ENCODE measurements around the gene EWSR1.
A peak's percentile ranks its signal among the peaks of the same experiment; 100 is the strongest.
"Not testable (repeated sequence)": the region's sequence is repeated elsewhere in the genome, so short reads cannot be mapped to it uniquely, and the experiment has no call there.

Gene EWSR1, protein sequence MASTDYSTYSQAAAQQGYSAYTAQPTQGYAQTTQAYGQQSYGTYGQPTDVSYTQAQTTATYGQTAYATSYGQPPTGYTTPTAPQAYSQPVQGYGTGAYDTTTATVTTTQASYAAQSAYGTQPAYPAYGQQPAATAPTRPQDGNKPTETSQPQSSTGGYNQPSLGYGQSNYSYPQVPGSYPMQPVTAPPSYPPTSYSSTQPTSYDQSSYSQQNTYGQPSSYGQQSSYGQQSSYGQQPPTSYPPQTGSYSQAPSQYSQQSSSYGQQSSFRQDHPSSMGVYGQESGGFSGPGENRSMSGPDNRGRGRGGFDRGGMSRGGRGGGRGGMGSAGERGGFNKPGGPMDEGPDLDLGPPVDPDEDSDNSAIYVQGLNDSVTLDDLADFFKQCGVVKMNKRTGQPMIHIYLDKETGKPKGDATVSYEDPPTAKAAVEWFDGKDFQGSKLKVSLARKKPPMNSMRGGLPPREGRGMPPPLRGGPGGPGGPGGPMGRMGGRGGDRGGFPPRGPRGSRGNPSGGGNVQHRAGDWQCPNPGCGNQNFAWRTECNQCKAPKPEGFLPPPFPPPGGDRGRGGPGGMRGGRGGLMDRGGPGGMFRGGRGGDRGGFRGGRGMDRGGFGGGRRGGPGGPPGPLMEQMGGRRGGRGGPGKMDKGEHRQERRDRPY

DNA sequence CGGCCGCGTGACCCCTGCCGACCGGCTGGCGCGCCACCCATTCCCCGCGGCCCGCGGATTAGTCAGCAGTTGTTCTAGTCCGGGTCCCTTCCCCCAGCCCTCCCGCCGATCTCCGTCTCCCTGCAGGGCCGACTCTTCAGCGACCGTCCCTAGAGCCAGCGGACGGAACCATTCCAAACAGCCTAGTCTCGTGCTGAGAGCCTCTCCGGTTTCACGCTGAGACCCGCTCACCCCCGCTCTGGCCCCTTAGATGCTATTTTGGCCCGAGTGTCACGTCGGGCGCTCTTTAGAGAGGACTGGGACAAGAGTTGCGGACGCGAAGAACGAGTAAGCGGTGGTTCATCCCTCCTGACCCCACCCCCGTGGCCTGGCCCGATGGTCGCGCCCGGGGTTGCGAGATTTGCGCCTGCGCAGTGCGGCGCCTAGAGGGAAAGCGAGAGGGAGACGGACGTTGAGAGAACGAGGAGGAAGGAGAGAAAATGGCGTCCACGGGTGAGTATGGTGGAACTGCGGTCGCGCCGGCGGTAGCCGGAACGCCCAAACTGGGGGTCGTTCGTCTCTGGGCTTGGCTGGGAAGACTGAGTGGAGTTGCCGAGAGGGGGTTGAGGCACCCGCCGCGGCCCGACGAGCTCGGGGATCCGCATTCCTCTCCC is at the start of gene EWSR1, which contains the start of gene RHBDD3:
Gene EWSR1 (plus strand): TSS at position 411 of the 653 bp plus-strand sequence. CDS start 69 bp downstream, at position 480.
Gene RHBDD3 (minus strand): TSS at position 124 of the 653 bp plus-strand sequence. CDS start 2,355 bp downstream, outside the sequence.
- H3K27me3 Mint-ChIP-seq, result peaks cover 3% of the 10 kb centered on the region
- H3K4me3 Mint-ChIP-seq, result peak within 1 kb of the TSS; percentile 100
- ATAC-seq (peak; percentile 86), DNase-seq (peak; percentile 98)
- H3K36me3 Mint-ChIP-seq (ENCODE audit: low read depth), result peaks cover 57% of the 10 kb centered on the region
- no peaks in the 10 kb centered on the region for H3K9me3 Mint-ChIP-seq
- peak within 1 kb of the TSS; percentile 100 for H3K27ac Mint-ChIP-seq
- H3K4me1 Mint-ChIP-seq, result peaks cover 49% of the 10 kb centered on the region

DNA sequence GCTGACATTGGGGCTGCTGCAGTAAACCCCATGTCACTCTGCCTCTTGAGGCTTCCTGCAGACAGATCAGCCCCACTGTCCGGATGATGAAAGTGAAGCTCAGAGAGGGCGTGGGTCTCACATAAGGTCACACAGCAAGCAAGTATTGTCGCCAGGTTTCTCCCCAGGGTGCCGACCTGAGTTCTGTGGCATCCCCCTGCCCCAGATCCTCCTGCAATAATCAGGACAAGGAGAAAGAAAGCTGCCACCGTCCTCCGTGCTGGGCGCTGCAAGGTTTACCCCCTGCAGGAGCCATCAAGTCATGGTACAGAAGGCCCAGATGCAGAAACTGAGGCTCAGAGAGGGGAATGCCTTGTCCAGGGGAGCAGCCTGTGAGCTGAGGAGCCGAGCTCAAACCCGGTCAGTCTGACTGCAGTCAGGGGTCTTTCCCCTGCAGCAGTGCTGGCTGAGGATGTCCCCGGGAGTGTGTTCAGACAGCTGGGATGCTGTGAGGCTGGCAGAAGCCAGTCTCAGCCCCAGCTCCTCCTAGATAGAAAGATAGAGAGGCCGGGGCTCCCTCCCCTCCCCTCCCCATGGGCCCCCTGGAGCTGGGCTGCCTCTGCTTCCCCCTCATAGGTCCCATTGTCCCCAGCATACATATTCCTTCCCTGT is 49.2 kb upstream of the EWSR1 start:
- H3K9me3 Mint-ChIP-seq, result no peaks in the 10 kb centered on the region
- DNase-seq (no peak), ATAC-seq (no peak)
- peaks cover 4% of the 10 kb centered on the region for H3K27me3 Mint-ChIP-seq
- no peak overlapping the region for H3K4me3 Mint-ChIP-seq
- no peak overlapping the region for H3K27ac Mint-ChIP-seq
- H3K4me1 Mint-ChIP-seq, result no peaks in the 10 kb centered on the region
- H3K36me3 Mint-ChIP-seq (ENCODE audit: low read depth), result no peaks in the 10 kb centered on the region

DNA sequence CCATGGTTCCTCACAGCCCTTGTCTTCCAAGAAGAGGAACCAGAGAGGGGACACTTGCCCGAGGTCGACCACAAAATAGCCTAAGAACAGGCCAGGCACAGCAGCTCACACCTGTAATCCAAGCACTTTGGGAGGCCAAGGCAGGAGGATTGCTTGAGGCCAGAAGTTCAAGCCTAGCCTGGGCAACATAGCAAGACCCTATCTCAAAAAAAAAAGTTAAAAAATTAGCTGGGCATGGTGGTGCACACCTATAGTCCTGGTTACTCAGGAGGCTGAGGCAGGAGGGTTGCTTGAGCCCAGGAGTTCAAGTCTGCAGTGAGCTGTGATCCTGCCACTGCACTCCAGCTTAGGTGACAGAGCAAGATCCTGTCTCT is 48.7 kb upstream of the EWSR1 start:
- not testable (repeated sequence) for H3K27ac Mint-ChIP-seq; H3K4me1 Mint-ChIP-seq; ATAC-seq; H3K4me3 Mint-ChIP-seq; DNase-seq; H3K27me3 Mint-ChIP-seq; H3K9me3 Mint-ChIP-seq; H3K36me3 Mint-ChIP-seq (ENCODE audit: low read depth)

DNA sequence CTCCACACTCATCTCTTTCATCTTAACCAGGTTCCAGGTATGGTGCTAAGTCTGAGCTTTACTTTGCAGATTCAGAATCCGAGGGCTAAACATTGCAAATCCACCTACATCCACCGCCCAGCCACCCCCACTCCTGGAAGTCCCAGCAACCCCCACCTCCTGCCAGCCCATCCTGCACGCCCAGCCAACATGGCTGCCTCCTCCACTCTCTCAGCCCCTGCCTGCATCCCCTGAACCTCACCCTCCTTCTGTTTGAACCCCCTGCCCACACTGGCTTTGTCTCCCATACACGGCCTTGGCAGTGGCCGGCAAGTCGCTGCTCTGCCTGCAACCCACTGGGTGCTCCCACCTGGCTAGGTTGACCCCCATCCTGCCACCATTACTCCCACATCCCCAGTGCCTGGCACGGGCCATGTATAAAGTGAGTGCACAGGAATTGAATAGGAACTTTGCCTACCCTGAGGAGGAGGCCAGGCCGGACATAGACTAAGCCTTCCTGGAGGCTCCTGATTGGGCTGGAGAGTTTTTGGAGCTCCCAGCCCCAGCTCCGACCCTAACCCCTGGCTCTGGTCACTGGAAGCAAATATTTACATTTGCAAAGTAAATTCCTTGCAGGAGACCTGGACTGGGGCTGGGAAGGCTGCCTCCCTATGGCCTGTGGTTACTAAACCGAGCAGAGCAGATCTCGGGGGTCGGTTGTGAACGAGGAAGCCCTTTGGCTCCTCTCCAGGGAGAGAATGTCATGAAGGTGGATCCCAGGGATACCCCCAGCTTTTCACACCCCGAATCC is 48.0 kb upstream of the EWSR1 start:
- Mint-ChIP-seq H3K4me3 (no peak overlapping the region), H3K27me3 (peaks cover 2% of the 10 kb centered on the region), H3K27ac (no peak overlapping the region), H3K9me3 (no peaks in the 10 kb centered on the region), H3K36me3 (ENCODE audit: low read depth) (no peaks in the 10 kb centered on the region), H3K4me1 (no peaks in the 10 kb centered on the region)
- DNase-seq (no peak), ATAC-seq (no peak)

DNA sequence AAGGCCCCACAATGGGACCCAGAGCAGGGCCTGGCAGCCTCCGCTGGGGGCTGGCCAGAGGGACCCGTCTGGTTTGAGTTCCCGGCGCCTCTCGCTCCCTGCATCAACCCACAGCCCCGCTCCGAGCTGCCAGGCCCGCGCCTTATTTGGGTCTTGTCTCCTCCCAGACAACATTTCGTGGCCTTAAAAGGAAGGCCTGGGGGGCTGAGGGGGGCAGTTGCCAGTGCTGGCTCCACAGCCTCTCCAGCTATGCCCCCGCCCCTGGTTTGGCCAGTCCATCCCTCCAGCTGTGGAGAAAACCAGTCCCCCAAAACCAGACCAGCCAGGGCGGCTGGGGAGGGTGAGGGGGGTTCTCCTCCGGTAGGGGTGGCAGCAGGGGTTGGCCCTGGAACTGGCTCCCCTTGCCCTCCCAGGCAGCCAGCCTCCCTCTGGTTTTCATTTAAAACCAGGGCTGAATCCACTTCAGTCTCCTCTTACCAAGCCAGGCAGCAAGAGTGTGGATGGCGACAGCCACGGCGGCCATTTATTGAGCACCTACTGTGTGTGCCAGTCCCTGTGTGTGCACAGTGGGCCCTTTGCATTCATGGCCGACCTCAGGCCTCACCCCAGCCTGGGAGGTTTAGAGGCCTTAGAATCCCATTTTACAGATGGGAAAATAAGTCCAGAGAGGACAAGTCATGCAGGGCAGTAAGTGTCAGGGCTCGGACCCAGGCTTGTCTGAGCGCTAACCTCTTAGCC is 43.8 kb upstream of the EWSR1 start:
- peaks cover 4% of the 10 kb centered on the region for H3K27me3 Mint-ChIP-seq
- DNase-seq, result no peak
- no peak overlapping the region for H3K27ac Mint-ChIP-seq

DNA sequence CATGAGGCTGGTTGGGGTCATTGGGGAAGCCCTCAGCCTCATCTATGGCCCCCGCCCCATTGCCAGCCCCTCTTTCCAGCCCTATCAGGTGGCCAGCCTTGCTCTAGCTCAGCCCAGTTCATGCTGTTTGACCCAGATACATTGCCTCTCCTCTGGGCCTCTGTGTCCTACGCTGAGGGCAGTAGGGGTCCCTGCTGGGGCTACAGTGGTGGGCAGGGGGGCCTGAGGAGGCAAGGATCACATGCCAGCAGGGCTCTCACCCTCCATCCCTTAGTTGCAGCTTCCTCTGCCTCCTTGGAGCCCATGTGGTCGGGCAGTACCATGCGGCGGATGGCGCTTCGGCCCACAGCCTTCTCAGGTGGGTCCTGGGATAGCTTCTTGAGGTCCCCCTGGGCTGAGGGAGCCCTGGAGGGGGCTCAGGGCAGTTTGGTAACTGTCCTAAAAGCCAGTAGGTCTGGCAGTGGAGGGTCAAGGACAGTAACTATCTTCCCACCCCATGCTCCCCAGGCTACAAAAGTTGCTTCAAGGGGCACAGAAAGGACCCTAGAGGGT is 43.1 kb upstream of the EWSR1 start:
- Mint-ChIP-seq H3K9me3 (no peaks in the 10 kb centered on the region), H3K4me1 (no peaks in the 10 kb centered on the region), H3K27ac (no peak overlapping the region), H3K36me3 (ENCODE audit: low read depth) (no peaks in the 10 kb centered on the region), H3K4me3 (no peak overlapping the region), H3K27me3 (peaks cover 4% of the 10 kb centered on the region)
- DNase-seq (no peak), ATAC-seq (no peak)

More for the DNA sequence above, 43.8 kb upstream of the EWSR1 start:
- Mint-ChIP-seq H3K4me1 (no peaks in the 10 kb centered on the region), H3K4me3 (no peak overlapping the region), H3K9me3 (no peaks in the 10 kb centered on the region), H3K36me3 (ENCODE audit: low read depth) (no peaks in the 10 kb centered on the region)
- ATAC-seq, result no peak

DNA sequence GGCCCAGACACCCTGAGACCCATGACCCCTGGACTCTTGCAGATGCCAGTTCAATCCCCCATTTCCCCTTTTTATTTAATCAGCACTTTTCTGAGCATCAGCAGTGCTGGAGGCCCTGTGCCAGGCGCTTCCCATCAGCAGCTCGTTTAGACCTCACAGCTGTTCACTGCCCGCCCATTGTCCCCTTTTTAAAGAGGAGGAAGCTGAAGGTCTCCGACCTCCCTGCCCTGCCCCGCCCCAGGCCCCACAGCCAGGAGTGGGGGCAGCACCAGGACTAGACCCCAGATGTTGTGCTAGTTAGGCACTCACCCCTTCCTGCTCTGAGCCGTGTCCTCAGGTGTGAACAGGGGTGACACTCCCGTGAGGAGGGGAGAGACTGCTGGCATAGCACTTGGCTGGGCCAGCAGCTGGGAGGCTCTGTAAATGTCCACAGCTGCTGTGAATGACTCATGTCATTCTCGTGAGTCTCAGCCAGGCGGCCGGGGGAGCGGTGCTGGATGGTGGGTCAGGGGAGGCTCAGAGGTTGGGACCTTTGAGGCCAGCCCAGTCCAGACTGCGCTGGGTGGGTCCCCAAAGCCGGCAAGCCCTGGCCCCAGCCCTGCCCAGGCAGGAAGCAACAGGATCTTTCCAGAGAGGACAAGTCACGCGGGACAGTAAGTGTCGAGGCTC is 42.5 kb upstream of the EWSR1 start:
- Mint-ChIP-seq H3K27me3 (peaks cover 2% of the 10 kb centered on the region), H3K4me3 (no peak overlapping the region), H3K9me3 (no peaks in the 10 kb centered on the region), H3K36me3 (ENCODE audit: low read depth) (no peaks in the 10 kb centered on the region), H3K27ac (no peak overlapping the region), H3K4me1 (no peaks in the 10 kb centered on the region)
- DNase-seq, result no peak
- no peak for ATAC-seq

DNA sequence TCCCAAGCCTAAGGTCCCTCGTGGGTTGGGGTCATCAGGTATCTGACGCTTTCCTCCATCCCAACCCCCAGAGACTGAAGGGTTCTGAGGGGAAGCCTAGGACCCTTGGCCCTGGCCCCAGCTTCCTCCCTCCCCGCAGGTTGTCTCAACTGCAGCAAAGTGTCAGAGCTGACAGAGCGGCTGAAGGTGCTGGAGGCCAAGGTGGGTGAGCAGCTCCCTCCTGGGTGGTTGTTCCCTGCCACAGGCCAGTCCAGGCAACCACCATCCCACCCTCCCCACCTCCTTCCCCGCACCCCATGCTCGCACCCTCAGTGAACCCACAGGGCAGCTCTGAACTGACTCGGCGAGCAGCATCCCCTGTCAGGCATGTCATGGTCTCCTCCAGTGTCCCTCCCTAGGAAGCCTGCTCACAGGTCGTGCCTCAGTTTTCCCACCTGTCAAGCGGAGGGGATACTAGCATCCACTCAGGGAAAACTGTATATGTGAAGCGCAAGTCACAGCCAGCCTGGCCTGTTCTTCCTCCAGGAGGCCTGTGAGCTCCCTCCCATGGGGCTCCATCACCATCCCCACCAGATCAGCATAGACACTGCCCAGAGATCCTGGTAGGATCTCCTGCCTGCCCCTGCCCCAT is 41.6 kb upstream of the EWSR1 start:
- no peaks in the 10 kb centered on the region for H3K4me1 Mint-ChIP-seq
- peaks cover 2% of the 10 kb centered on the region for H3K27me3 Mint-ChIP-seq
- no peaks in the 10 kb centered on the region for H3K36me3 Mint-ChIP-seq (ENCODE audit: low read depth)
- ATAC-seq (no peak), DNase-seq (no peak)
- H3K27ac Mint-ChIP-seq, result no peak overlapping the region
- H3K9me3 Mint-ChIP-seq, result no peaks in the 10 kb centered on the region
- H3K4me3 Mint-ChIP-seq, result no peak overlapping the region

DNA sequence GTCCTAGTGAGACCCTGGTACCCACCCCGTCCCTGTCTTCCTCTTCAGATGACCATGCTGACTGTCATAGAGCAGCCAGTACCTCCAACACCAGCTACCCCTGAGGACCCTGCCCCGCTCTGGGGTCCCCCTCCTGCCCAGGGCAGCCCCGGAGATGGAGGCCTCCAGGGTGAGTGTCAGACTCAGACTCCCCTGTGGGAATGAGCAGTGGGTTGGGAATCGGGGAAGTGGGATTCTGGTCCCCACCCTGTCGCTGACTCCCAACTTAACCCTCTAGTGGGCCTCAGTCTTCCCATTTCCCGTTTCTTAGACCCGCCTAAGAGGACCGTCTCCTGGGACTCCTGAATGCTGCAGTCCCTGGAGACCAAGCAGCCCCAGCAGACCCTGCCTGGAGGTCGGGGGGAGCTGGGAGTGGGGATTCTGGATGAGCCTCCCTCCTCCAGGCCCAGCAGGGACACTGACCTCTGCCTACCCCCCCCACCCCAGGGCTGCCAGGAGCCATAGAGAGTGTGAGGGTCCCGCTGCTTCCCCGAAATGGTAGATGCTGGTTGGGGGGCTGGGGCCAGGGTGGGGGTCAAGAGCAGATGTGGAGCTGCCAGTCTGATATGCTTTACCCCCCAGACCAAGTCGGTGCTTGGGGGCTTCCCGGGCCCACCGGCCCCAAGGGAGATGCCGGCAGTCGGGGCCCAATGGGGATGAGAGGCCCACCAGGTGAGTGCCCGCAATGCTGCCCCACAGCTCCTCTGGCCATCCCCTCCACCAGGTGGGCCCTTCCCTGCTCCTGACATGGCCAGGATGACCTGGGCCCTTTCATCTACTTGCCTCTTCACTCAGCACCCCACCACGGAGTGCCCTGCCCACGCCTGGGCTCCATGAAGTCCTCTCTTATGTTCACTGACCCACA is 36.8 kb upstream of the EWSR1 start:
- Mint-ChIP-seq H3K27me3 (peaks cover 2% of the 10 kb centered on the region), H3K36me3 (ENCODE audit: low read depth) (no peaks in the 10 kb centered on the region), H3K4me3 (no peak overlapping the region), H3K9me3 (no peaks in the 10 kb centered on the region), H3K27ac (no peak overlapping the region), H3K4me1 (no peaks in the 10 kb centered on the region)
- ATAC-seq (no peak), DNase-seq (no peak)

DNA sequence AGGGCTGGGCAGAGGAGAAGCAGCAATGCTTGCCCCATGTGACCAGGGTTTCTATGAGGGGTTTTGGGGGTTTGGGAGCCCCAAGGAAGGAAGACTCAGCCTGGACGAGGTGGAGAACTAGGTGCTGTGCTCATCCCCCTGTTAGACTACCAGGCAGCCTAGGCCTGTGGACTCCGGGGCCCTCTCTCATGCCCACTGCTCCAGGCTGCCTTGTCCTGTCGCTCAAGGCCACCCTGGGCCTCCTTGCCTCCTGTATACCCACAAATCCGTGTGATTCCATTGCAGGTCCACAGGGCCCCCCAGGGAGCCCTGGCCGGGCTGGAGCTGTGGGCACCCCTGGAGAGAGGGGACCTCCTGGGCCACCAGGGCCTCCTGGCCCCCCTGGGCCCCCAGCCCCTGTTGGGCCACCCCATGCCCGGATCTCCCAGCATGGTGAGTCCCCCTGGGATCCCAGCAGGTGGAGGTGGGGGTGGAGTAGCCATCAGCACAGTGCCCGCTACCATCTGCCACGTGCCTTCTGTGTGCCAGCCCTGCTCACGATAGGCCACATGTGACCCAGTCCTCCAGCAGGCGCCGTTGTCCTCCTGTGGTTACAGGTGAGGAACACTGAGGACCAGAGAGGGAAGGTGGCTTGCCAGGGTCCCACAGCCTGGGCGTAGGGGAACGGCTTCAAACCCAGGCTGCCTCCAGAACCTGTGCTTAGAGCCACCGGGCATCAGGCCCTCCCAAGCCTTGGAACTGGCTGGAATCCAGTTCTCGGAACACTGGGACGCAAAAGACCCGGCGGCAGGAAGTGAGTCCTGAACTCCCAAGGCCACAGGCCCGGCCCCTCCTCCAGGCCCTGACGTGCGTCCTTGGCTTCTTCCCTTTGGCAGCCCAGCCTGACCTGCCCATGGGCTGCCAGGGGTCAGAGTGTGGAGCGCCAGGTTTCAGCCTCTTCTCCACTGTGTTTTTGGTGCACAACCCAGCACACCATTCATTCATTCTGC is 35.8 kb upstream of the EWSR1 start:
- no peak for DNase-seq
- no peaks in the 10 kb centered on the region for H3K27me3 Mint-ChIP-seq
- H3K27ac Mint-ChIP-seq, result no peak overlapping the region
- no peak for ATAC-seq
- H3K9me3 Mint-ChIP-seq, result no peaks in the 10 kb centered on the region
- H3K4me3 Mint-ChIP-seq, result no peak overlapping the region
- H3K36me3 Mint-ChIP-seq (ENCODE audit: low read depth), result no peaks in the 10 kb centered on the region
- H3K4me1 Mint-ChIP-seq, result no peaks in the 10 kb centered on the region

All from activated naive CD8-positive, alpha-beta T cell treated with anti-CD3 and anti-CD28 coated beads, Interleukin-2, amount 50 U/mL, for 24 hours (primary cell).